DMS79 (cell line): ENCODE data around the gene PJA1.

ENCODE experiments used
- DNase-seq: peaks from one replicate; lab custom pipeline; 2025; lab: John Stamatoyannopoulos, UW

The PJA1 gene

DNA sequence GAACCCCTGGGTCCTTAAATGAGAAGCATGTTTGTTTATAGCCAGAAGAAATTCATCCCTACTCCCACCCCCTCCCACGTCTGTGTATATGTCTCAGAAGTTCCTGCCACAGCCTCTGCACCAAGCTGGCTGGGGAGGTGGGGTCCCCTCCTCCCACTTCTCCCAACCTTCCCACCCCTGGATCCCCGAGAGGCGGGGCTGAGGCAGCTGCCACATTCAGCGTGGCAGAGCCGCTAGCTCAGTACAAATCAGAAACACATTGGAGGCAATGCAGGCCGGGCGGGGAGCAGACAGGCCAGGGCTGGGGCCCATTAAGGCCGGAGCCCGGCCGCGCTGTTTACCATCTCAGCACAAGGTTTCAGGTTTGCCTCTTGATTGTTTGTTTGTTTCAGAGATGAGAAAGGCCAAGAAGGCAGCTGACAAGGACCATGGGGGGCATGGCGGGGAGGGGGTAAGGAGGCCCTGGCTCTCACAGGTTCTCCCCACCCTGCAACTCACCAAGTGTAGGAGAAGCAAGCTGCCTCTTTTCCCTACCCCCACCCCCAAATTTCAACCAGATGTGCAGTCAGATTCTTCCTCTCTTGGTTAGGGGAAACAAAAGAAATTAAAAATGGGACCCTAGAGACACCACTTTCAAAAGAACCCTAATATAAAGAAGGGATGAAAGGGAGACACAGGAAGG is 22.3 kb downstream of the PJA1 start:
- no peak for DNase-seq

DNA sequence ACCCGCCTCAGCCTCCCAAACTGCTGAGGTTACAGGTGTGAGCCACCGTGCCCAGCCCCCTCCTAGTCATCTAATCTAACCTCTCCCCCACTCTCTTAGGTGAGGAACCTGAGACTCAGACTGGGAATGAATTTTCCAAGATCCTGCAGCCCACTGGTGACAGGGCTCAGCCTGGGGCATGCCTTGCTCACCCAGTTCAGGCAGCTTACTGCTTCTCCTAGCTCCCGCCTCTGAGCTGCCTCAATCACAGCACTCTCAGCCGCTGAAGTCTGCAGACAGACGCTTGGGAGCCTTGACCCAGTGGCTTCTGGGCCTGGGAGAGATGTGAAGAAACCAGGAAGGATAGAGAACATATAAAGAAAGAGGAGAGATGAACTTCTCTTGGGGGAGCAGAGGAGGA is 24.4 kb downstream of the PJA1 start:
- no peak for DNase-seq

DNA sequence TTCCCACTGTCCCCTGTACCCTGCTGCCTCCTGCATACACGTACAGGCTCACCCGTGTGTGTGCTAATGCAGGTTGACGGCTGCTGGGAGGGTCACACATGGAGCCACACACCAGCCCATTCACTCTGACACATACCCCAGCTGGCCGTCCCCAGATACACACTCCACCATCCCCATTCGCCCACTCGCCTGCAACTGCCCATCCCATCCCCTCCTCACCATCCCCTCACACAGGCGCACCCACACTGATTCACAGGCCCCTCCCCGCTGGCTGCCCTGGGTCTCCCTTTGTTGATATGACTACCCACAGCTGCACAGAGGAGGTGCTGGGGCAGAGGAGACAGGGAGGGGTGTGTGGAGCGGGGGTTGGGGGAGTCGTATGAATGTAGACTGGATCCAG is 25.7 kb downstream of the PJA1 start:
- no peak for DNase-seq

DNA sequence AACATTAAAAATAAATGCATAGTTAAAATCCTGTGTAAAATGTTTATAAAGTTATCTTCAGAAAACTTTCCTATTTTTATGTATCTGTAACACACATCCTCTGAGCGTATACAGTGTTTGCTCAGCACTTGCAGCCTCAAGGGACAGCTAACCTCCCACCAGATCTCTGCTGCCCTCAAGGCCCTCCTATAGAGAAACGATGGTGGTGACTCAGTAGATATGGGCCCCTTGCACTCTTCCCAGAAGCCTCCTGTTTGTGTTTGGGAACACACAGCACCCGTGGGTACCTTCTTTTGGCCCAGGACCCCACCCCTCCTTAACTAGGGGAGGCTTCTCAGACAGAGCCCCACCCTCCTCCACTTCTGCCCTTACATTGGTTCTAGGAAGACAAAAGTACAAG is 26.7 kb downstream of the PJA1 start:
- no peak for DNase-seq

DNA sequence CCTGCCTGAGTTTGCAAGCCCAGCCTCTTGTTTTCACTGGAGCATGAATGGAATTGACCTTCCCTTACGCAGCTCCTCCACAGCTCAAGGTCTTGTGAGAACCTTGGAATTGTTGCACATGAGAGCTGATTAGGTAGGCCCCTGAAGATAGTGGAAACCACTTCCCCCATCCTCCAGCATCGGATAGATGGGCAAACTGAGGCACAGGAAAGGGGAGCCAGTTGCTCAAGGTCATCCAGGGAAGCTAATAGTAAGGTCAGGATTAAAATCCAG is 27.2 kb downstream of the PJA1 start:
- no peak for DNase-seq

DNA sequence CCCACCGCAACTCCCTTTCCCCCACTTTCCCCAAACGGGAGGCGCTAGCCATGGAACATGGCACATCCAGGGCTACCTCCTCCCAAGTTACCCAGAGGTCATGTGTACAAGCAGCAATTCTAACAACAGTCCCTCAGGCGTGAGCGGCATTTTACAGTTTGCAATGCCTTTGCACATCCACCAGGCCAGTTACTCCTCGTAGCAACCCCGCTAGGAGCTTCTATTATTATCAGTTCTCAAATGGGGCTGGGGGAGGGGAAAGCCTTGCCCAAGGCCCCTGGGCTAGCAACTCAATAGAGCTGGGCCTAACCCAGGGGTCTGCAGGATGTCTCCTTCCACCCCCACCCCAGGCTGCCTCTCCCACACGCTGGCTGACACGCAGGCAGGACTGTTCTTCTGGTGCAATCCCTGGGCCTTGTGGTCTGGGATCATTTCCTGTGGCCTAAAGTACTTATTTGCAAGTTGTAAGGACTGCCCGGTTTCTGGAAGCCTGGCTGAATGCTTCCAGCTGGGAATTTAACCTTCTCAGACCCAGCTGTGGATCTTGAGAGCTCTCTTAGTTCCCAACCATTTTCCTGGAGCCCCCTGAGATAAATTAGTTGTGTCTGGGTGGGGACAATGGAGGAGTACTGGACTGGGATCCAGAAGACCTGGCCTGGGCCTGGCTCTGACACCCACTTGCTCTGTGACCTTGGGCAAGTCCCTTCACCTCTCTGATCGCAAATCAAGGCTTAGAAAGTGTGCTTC is 27.7 kb downstream of the PJA1 start:
- DNase-seq: no peak

DNA sequence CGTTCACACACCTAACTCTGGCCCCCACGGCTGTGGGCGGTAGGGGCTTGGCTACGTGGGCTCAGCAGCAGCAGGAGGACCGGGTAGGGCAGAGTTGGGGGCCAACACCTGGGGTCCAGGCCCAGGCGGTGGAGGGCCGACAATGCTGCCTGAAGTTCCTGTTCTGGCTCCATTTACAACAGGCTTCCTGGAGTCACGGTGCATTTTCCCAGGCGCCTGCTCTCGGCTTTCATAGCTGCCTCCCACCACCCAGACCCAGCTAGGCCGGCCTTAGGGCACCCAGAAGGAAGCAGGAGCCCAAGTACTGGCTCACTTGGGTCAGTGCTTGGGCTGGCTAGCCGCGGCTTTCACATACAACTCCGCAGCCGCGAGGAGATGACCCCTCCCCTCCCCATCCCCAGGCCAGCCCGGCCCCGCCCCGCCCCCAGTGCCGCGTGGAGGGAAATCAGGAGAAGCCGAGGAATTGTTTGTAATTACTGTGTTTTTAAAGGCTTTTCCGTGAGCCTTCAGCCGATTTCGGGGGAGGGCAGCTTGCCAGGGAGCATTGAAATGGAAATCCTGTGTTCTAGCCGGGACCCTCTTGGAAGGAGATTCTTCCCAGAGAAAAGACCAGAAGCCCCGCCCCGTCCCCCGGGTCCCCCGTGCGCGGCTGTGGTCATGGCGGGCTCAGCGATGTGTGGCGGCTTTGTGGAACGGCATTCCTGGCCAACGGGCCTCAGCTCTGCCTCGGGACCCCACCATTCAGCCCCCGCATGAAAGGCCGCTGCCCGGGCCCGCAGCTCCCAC is 28.5 kb downstream of the PJA1 start:
- no peak for DNase-seq

DNA sequence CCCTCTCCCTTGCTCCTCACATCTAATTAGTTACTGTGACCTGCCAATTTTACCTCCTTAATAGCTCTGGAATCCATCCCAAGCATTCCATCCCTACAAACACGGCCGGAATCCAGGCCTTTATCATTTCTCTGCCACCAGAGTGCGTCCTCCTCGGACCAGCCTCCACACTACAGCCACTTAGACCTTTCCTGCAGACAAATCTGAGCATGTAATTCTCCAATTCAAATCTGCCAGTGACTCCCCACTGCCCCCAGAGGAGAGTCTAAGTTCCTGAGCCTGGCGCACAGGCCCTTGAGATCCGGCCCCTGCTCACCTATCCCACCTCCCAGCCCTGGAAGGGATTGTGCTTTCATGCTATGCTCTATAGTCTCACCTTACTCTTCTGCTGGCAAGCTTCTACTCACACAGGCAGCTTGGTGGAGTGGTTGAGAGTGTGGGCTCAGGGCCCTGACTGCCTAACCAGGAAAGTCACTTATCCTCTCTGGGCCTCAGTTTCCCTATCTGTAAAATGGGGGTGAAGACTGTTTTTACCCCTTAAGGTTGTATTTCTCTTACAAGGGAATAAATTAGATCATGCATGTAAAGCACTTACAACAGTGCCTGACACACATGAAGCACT is 31.2 kb downstream of the PJA1 start:
- no peak for DNase-seq

DNA sequence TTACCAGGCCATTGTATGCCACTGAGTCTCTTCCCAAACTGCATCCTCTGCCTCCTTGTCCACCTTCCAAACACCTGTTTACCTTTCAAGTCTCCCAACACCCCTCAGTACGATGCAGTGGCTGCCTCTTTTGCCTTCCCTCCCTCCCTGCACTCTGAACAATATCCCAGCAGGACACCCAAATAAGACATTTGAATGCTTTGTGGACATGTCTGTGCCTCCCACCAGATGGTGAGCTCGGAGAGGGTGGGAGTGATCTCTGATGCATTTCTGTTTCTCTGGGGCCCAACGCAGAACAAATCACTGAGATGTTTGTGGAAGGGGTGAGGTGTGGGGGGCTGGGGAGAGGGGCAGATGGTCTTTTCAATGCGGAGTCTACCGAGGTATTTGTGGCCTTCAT is 33.4 kb downstream of the PJA1 start:
- DNase-seq: no peak

DNA sequence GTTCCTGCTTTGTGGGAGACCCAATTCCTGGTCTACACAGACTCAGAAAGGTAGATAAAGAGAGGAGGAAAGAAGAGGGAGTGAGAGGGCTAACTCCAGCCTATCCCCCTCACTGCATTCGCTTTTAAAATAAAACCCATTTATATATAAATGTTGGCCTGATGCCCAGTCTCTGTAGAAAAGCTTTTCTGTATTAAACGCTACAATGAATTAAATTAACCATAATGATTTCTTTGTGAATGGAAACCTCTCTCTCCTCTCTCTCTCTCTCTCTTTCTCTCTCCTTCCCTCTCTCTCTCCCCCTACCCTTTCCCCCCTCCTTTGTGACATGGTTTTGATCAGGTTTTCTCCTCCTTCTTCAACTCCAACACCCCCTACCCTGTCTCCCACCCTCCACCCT is 34.8 kb downstream of the PJA1 start:
- DNase-seq: no peak

DNA sequence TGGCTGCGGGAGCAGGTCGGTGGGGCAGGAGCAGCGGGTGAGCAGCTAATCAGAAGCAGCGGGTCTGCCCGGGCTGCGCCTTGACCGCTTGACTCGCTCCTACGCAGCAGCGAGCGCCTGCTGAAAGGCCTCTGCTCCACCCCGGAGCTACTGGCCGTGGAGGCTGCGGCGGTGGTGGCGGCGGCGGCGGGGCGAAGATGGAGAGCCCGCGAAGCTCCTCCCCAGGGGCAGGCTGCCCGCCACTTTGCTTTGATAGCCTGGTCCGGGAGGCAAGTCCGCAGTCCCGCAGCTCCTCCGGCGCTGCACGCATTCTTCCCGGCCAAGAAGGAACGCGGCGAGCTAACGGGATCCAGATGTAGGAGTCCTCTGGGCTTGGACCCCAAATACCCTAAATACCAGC is 36.7 kb downstream of the PJA1 start:
- no peak for DNase-seq

DNA sequence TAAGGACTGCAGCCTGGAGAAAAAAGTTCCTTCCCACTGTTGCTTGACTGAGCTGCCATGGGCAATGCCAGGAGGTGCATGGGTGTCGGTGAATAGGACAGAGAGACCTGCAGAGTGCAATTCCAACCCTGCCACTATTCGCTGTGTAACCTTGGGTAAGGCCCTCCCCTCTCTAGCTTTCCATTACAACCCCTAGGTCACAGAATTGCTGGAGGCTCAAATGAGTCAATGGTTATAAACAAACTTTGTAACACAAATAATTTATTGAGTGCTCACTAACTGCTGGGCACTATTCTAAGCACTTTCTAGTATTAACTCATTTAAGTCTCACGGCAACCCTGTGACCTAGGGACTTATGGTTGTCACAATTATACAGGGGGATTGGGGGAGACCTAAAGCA is 37.8 kb downstream of the PJA1 start:
- DNase-seq: no peak

DNA sequence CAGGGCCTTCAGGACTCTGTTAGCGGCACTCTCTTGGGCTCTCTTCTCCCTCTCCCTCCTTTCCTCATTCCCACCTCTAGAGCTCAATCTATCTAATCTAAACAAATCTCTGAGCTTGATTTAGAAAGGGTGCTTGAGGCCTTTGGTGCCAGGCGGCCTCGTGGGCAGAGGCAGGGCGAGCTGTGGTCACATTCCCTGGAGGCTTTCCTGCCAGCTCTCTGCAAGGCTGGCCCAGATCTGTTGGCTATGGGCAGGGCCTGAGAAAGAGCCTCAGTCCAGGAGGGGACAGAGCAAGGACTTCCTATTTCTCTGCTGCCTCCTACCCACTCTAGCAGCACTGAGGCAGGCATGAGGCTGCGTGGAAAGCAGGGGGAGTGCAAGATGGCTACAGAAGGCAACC is 38.6 kb downstream of the PJA1 start:
- no peak for DNase-seq

DNA sequence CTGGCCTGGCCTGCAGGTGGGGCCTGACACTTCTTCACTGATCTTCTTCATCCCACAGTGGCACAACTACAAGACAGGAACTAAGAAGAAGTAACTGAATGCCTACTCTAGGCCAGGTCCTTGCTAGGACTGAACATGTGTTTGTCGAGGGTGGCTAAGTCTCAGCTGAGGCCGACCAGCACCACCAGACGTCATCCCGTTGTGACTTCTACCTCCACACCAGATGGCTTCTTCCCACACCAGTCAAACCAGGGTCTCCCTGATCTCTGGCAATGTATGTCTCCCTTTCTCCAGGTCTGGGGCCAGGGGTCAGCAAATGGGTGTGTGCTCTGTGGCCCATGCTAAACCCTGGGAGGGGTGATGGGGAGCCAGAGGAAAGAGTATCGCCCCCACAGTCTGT is 40.2 kb downstream of the PJA1 start:
- no peak for DNase-seq

DNA sequence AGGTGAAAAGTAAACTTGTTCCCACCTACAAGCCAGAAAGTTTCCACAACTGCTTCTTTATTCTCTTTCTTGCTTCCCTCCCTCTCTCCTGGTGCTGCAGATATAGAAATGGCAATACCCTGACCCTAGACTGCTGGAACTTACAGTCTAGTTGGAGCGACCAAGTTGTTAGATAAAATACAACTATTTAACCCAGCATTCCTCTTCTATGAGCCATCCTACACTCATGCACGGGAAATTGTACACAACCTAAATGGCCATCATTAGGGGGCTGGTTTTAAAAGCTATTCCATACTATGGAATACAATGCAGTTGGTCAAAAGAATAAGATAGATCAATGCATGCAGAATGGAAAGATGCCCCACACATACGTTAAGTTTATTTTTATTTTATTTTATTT is 41.1 kb downstream of the PJA1 start:
- no peak for DNase-seq

DNA sequence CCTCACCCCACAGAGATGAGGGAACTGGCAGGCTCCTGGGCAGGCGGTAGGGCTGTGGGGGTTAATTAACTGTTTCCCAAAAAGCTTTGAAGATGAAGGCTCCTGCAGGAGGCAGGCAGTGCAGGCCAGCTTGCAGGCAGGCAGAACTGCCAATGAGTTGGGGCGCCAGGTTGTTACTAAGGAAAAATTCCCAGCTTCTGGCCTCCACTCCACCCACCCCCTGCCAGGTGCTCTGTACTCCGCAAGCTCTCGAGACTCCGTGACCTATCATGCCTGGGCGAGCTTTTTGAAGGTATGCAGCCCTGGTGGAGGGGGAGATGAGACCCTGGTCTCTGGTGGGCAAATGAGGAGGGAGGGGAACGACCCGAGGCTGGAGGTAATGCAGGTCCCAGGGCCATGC is 41.8 kb downstream of the PJA1 start:
- DNase-seq: no peak

DNA sequence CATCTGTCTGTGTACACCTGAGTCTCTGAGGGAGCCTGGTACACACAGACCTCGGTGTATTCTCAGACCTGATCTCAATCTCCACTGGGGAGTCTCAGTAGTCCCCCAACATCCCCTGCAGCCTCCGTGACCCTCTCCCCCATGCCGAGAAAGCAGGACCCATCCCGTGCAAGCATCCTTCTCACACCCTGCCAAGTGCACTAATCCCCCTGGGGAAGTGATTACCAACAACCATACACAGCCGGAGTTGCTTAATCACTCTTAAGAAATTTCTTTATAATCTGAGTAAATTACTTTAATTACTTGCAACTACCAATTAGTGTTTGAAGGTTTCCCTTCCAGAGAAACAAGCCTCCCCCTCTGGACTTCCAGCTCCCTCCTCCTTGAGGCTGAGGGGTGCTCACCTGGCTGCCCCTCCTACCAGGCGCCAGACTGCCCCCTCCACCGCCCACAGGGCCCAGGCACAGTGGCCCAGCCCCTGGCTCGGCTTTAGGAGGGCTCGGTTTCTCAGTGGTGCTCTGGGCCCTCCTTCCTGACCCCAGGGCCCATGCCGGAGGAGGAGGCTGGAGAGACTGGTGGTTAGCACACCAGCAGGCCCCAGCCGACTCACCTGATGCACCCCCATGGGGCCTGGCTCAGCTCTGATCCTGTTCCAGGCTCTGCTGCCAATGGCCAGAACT is 43.8 kb downstream of the PJA1 start:
- DNase-seq: no peak

DNA sequence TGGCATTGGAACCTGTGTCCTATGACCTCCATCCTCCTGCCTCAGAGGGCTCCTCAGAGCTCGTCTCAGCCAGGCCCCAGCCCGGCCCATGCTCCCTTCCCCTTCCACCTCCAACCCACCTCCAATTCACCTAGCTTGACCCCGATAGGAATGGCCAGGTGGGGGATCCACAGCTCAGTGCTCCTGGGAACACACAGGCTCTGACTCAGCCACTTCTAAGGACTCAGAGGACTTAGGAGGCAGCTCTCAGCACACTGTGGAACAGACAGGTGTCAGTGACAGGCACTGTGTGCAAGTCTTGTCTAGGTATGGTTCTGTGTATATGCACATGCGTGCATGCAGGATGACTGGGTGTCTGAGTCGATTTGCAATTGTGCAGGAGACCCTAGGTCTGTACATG is 44.8 kb downstream of the PJA1 start:
- no peak for DNase-seq

DNA sequence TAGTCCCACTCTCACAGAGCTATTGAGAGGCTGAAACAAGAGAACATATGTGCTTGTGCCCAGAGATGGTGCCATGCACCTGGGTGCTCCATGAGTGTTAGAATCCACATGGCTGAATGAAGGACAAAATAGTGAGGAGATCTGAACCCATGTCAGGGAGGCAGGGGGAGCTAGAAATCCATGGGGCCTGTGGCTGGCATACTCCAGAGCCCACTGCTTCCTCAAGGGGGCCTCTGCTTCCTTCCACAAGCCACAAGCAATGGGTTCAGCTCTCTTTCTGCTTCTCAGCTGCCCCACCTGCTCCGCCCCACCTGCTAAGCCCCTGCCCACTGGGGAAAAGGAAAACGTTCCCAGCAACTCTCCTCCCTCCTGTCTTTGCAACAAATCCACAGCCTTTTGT is 46.1 kb downstream of the PJA1 start:
- DNase-seq: no peak

DNA sequence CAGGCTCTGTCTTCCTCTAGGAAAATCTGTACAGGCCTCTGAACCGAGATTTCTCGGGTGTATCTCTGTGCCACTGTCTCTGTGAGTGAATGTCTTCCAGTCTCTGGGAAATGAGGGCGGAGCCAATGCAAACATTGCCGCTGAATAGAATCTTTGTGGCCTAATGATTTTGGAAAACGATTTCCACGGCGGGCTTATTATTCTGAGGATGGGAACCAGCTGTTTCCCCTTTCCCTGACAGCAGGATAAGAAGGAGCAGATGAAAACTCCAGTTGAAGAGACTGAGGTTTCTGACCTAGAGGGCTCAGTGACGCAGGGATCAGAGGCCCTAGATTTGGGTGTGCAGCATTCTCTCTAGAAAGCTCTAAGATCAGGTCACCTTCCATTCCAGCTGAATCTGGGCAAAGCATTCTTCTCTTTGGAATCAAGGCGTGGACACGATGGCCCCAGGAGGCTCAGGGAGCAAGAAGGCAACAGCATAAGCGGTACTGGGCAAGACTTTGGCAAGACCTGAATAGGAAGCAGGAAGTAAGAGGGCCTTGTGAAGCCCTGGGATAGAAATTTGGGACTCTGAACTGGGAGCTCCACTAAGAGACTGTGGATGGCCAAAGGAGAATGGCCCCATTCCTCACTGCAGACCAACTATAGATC is 47.3 kb downstream of the PJA1 start:
- DNase-seq: no peak

DNA sequence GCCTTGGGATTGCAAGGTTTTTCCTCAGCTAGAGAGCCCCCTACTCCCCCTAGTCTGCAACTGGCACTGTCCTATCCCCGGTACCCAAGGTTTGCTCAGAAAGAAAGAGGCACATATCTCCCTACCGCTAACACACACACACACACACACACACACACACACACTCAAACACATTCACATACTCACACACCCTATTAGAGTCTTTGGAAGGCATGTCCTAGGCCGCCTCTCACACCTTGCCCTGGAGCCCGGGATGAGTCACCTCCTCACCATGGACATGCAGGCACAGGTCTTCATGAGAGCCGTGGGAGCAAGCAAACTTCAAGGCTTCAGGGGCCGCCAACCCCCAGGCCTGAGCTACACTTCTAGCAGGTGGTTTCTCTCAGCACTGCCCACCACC is 49.2 kb downstream of the PJA1 start:
- DNase-seq: no peak

DNA sequence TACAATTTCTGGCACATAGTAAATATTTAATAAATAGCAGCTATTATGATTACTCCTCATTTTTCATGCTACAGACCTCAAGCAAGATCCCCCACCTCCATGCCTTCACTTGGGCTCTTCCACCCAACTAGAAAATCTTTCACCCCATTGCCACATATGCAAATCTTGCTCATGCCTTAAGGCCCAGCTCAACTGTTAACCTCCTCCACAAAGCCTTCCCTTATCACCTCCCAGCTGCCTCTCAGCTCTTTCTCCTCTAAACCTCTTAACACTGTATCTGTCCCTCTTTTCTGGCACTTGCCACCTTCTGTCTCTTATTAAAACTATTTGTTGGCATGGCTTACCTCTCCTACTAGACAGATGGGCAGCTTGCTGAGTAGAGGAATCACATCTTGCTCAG is 51.5 kb downstream of the PJA1 start:
- no peak for DNase-seq
